ENCODE data around the gene SLC12A5.
A peak's percentile ranks its signal among the peaks of the same experiment; 100 is the strongest.

SLC12A5 gene

GRCh38 chr20:46058599-46059281, 29.7 kb downstream of the SLC12A5 start:
- no peak overlapping the region for H3K4ac ChIP-seq (ENCODE audit: low read depth, low read length)
- DNase-seq: peak; percentile 60
- no peak overlapping the region for H2BK120ac ChIP-seq (ENCODE audit: low read depth, low read length)
- no peak overlapping the region for H3K18ac ChIP-seq (ENCODE audit: low read length)
- peaks cover 14% of the 10 kb centered on the region for H3K36me3 ChIP-seq (ENCODE audit: control insufficient read depth, insufficient read depth, low read length)
- peak overlapping the region; percentile 3 for H3K56ac ChIP-seq (ENCODE audit: low read length)
- H3K27me3 ChIP-seq (ENCODE audit: insufficient read depth, low read length, poor library complexity): peaks cover 12% of the 10 kb centered on the region
- peak overlapping the region; percentile 14 for H3K4me2 ChIP-seq (ENCODE audit: low read length)
- peak overlapping the region; percentile 24 for H3K9ac ChIP-seq (ENCODE audit: low read length)
- no peak overlapping the region for H2BK5ac ChIP-seq (ENCODE audit: low read length)
- H3K4me3 ChIP-seq (ENCODE audit: low read length): no peak overlapping the region
- no CpG with 5 or more reads among the region's 35 CpGs for WGBS (ENCODE audit: extremely low coverage, insufficient coverage, low lambda C conversion rate)
- H3K79me1 ChIP-seq (ENCODE audit: low read length): no peaks in the 10 kb centered on the region
- no peak overlapping the region for H2AK5ac ChIP-seq (ENCODE audit: low read length)
- H4K5ac ChIP-seq (ENCODE audit: low read length): no peak overlapping the region
- peaks cover 2% of the 10 kb centered on the region for H3K4me1 ChIP-seq (ENCODE audit: control insufficient read depth, low read depth, low read length)
- H3K23ac ChIP-seq (ENCODE audit: low read length): peak overlapping the region; percentile 56
- H4K8ac ChIP-seq (ENCODE audit: low read depth, low read length): no peak overlapping the region
- no peak overlapping the region for H2BK15ac ChIP-seq (replicated peaks; ENCODE audit: low read depth)
- no peak overlapping the region for H3K27ac ChIP-seq (ENCODE audit: low read depth, low read length)
- no peaks in the 10 kb centered on the region for H3K79me2 ChIP-seq (ENCODE audit: control insufficient read depth, insufficient read depth, low read length)

- H3K79me2 ChIP-seq (ENCODE audit: control insufficient read depth, insufficient read depth, low read length): no peaks in the 10 kb centered on the region
- no peak overlapping the region for H4K5ac ChIP-seq (ENCODE audit: low read length)
- H3K18ac ChIP-seq (ENCODE audit: low read length): no peak overlapping the region
- H2AK5ac ChIP-seq (ENCODE audit: low read length): no peak overlapping the region
- no peak overlapping the region for H2BK120ac ChIP-seq (ENCODE audit: low read depth, low read length)
- H3K4me1 ChIP-seq (ENCODE audit: control insufficient read depth, low read depth, low read length): peaks cover 2% of the 10 kb centered on the region
- H3K9ac ChIP-seq (ENCODE audit: low read length): no peak overlapping the region
- no peak overlapping the region for H4K8ac ChIP-seq (ENCODE audit: low read depth, low read length)
- no peak overlapping the region for H3K56ac ChIP-seq (ENCODE audit: low read length)
- WGBS (ENCODE audit: extremely low coverage, insufficient coverage, low lambda C conversion rate): no CpG with 5 or more reads among the region's 2 CpGs
- no peak overlapping the region for H2BK5ac ChIP-seq (ENCODE audit: low read length)
- no peak overlapping the region for H3K23ac ChIP-seq (ENCODE audit: low read length)
- H3K4me2 ChIP-seq (ENCODE audit: low read length): no peak overlapping the region
- no peak overlapping the region for H3K4me3 ChIP-seq (ENCODE audit: low read length)
- no peak for DNase-seq
- no peaks in the 10 kb centered on the region for H3K79me1 ChIP-seq (ENCODE audit: low read length)
- no peak overlapping the region for H3K27ac ChIP-seq (ENCODE audit: low read depth, low read length)
- H3K4ac ChIP-seq (ENCODE audit: low read depth, low read length): no peak overlapping the region
- H2BK15ac ChIP-seq (replicated peaks; ENCODE audit: low read depth): no peak overlapping the region
- peaks cover 12% of the 10 kb centered on the region for H3K27me3 ChIP-seq (ENCODE audit: insufficient read depth, low read length, poor library complexity)
- peaks cover 22% of the 10 kb centered on the region for H3K36me3 ChIP-seq (ENCODE audit: control insufficient read depth, insufficient read depth, low read length)
Measured at GRCh38 chr20:46060301-46060881, 31.4 kb downstream of the SLC12A5 start.

- WGBS (ENCODE audit: extremely low coverage, insufficient coverage, low lambda C conversion rate): no CpG with 5 or more reads among the region's 4 CpGs
- Histone ChIP-seq H3K9ac (ENCODE audit: low read length) (no peak overlapping the region), H4K8ac (ENCODE audit: low read depth, low read length) (no peak overlapping the region), H3K79me2 (ENCODE audit: control insufficient read depth, insufficient read depth, low read length) (no peaks in the 10 kb centered on the region), H3K36me3 (ENCODE audit: control insufficient read depth, insufficient read depth, low read length) (peaks cover 22% of the 10 kb centered on the region), H2BK15ac (replicated peaks; ENCODE audit: low read depth) (no peak overlapping the region), H3K27ac (ENCODE audit: low read depth, low read length) (no peak overlapping the region), H3K4me3 (ENCODE audit: low read length) (no peak overlapping the region), H3K4me1 (ENCODE audit: control insufficient read depth, low read depth, low read length) (peaks cover 2% of the 10 kb centered on the region), H3K23ac (ENCODE audit: low read length) (no peak overlapping the region), H3K79me1 (ENCODE audit: low read length) (no peaks in the 10 kb centered on the region), H2AK5ac (ENCODE audit: low read length) (no peak overlapping the region), H3K4ac (ENCODE audit: low read depth, low read length) (no peak overlapping the region), H3K56ac (ENCODE audit: low read length) (no peak overlapping the region), H2BK5ac (ENCODE audit: low read length) (no peak overlapping the region), H2BK120ac (ENCODE audit: low read depth, low read length) (no peak overlapping the region), H3K4me2 (ENCODE audit: low read length) (no peak overlapping the region), H3K27me3 (ENCODE audit: insufficient read depth, low read length, poor library complexity) (peaks cover 12% of the 10 kb centered on the region), H3K18ac (ENCODE audit: low read length) (no peak overlapping the region), H4K5ac (ENCODE audit: low read length) (no peak overlapping the region)
- DNase-seq: no peak
Measured at GRCh38 chr20:46060975-46061374, 32.0 kb downstream of the SLC12A5 start.

- H2BK5ac ChIP-seq (ENCODE audit: low read length): no peak overlapping the region
- peaks cover 2% of the 10 kb centered on the region for H3K4me1 ChIP-seq (ENCODE audit: control insufficient read depth, low read depth, low read length)
- H4K8ac ChIP-seq (ENCODE audit: low read depth, low read length): no peak overlapping the region
- DNase-seq: no peak
- no peak overlapping the region for H2BK15ac ChIP-seq (replicated peaks; ENCODE audit: low read depth)
- H3K18ac ChIP-seq (ENCODE audit: low read length): no peak overlapping the region
- no CpG with 5 or more reads among the region's 4 CpGs for WGBS (ENCODE audit: extremely low coverage, insufficient coverage, low lambda C conversion rate)
- H3K23ac ChIP-seq (ENCODE audit: low read length): no peak overlapping the region
- peaks cover 24% of the 10 kb centered on the region for H3K36me3 ChIP-seq (ENCODE audit: control insufficient read depth, insufficient read depth, low read length)
- no peak overlapping the region for H3K4me3 ChIP-seq (ENCODE audit: low read length)
- H3K27ac ChIP-seq (ENCODE audit: low read depth, low read length): no peak overlapping the region
- no peak overlapping the region for H3K56ac ChIP-seq (ENCODE audit: low read length)
- no peak overlapping the region for H3K9ac ChIP-seq (ENCODE audit: low read length)
- no peak overlapping the region for H3K4ac ChIP-seq (ENCODE audit: low read depth, low read length)
- H3K79me1 ChIP-seq (ENCODE audit: low read length): no peaks in the 10 kb centered on the region
- no peaks in the 10 kb centered on the region for H3K79me2 ChIP-seq (ENCODE audit: control insufficient read depth, insufficient read depth, low read length)
- H2AK5ac ChIP-seq (ENCODE audit: low read length): no peak overlapping the region
- no peak overlapping the region for H4K5ac ChIP-seq (ENCODE audit: low read length)
- peaks cover 10% of the 10 kb centered on the region for H3K27me3 ChIP-seq (ENCODE audit: insufficient read depth, low read length, poor library complexity)
- no peak overlapping the region for H3K4me2 ChIP-seq (ENCODE audit: low read length)
- no peak overlapping the region for H2BK120ac ChIP-seq (ENCODE audit: low read depth, low read length)
Measured at GRCh38 chr20:46062151-46062550, 33.1 kb downstream of the SLC12A5 start.

GRCh38 chr20:46062621-46063020, 33.6 kb downstream of the SLC12A5 start:
- Histone ChIP-seq H3K27ac (ENCODE audit: low read depth, low read length) (no peak overlapping the region), H3K4ac (ENCODE audit: low read depth, low read length) (no peak overlapping the region), H3K18ac (ENCODE audit: low read length) (no peak overlapping the region), H3K23ac (ENCODE audit: low read length) (no peak overlapping the region), H3K27me3 (ENCODE audit: insufficient read depth, low read length, poor library complexity) (peaks cover 6% of the 10 kb centered on the region), H4K5ac (ENCODE audit: low read length) (no peak overlapping the region), H3K4me2 (ENCODE audit: low read length) (no peak overlapping the region), H3K36me3 (ENCODE audit: control insufficient read depth, insufficient read depth, low read length) (peaks cover 24% of the 10 kb centered on the region), H3K4me1 (ENCODE audit: control insufficient read depth, low read depth, low read length) (peaks cover 2% of the 10 kb centered on the region), H2BK15ac (replicated peaks; ENCODE audit: low read depth) (no peak overlapping the region), H2BK120ac (ENCODE audit: low read depth, low read length) (no peak overlapping the region), H3K9ac (ENCODE audit: low read length) (no peak overlapping the region), H2AK5ac (ENCODE audit: low read length) (no peak overlapping the region), H4K8ac (ENCODE audit: low read depth, low read length) (no peak overlapping the region), H3K4me3 (ENCODE audit: low read length) (no peak overlapping the region), H3K79me2 (ENCODE audit: control insufficient read depth, insufficient read depth, low read length) (no peaks in the 10 kb centered on the region), H3K79me1 (ENCODE audit: low read length) (no peaks in the 10 kb centered on the region), H2BK5ac (ENCODE audit: low read length) (no peak overlapping the region), H3K56ac (ENCODE audit: low read length) (no peak overlapping the region)
- no peak for DNase-seq
- WGBS (ENCODE audit: extremely low coverage, insufficient coverage, low lambda C conversion rate): no CpG with 5 or more reads among the region's 12 CpGs

Measured in mesendoderm (in vitro differentiated cells).